HUES48 (cell line): ENCODE measurements around the gene HMGB3.
"Not testable (repeated sequence)": the region's sequence is repeated elsewhere in the genome, so short reads cannot be mapped to it uniquely, and the experiment has no call there.

Experiments used
- H3K27ac ChIP-seq: one replicate; pipeline ENCODE4 v1.7.0; 2013; ENCODE audit warnings: low read depth, low read length, inconsistent platforms
- H3K27me3 ChIP-seq: 2 replicates; pipeline ENCODE4 v1.6.1; 2013; ENCODE audit warnings: mild to moderate bottlenecking, low read length; ENCODE audit not compliant: control insufficient read depth, insufficient read depth
- H3K36me3 ChIP-seq: 2 replicates; pipeline ENCODE4 v1.6.1; 2013; ENCODE audit warnings: low read length; ENCODE audit not compliant: control insufficient read depth, insufficient read depth
- H3K4me1 ChIP-seq: 2 replicates; pipeline ENCODE4 v1.6.1; 2013; ENCODE audit warnings: mild to moderate bottlenecking, low read length; ENCODE audit not compliant: control insufficient read depth, insufficient read depth
- H3K4me3 ChIP-seq: 2 replicates; pipeline ENCODE4 v1.5.1; 2013; ENCODE audit warnings: mild to moderate bottlenecking, low read depth, low read length
- H3K9ac ChIP-seq: 2 replicates; pipeline ENCODE4 v1.6.1; 2013; ENCODE audit warnings: mild to moderate bottlenecking, low read depth, low read length, moderate library complexity
- H3K9me3 ChIP-seq: 2 replicates; pipeline ENCODE4 v1.6.1; 2013; ENCODE audit warnings: low read length; ENCODE audit not compliant: control insufficient read depth, insufficient read depth

The HMGB3 gene

GRCh38 chrX:150955590-150955989, 27.5 kb upstream of the HMGB3 start:
- H3K27me3 ChIP-seq: no peaks in the 10 kb centered on the region
- no peak overlapping the region for H3K27ac ChIP-seq
- no peak overlapping the region for H3K4me3 ChIP-seq
- H3K4me1 ChIP-seq: no peaks in the 10 kb centered on the region
- H3K9ac ChIP-seq: no peak overlapping the region
- no peaks in the 10 kb centered on the region for H3K36me3 ChIP-seq
- H3K9me3 ChIP-seq: peaks cover 16% of the 10 kb centered on the region; the same call in 1 of the 2 replicates

- no peaks in the 10 kb centered on the region for H3K4me1 ChIP-seq
- H3K36me3 ChIP-seq: no peaks in the 10 kb centered on the region
- no peak overlapping the region for H3K4me3 ChIP-seq
- H3K9me3 ChIP-seq: peaks cover 15% of the 10 kb centered on the region; the same call in 1 of the 2 replicates
- no peak overlapping the region for H3K27ac ChIP-seq
- H3K9ac ChIP-seq: no peak overlapping the region
- no peaks in the 10 kb centered on the region for H3K27me3 ChIP-seq
These were observed 25.0 kb upstream of the HMGB3 start for GRCh38 chrX:150958177-150958576.

GRCh38 chrX:150959557-150959956, 23.6 kb upstream of the HMGB3 start:
- H3K27me3 ChIP-seq: no peaks in the 10 kb centered on the region
- H3K27ac ChIP-seq: no peak overlapping the region
- no peaks in the 10 kb centered on the region for H3K4me1 ChIP-seq
- H3K4me3 ChIP-seq: no peak overlapping the region
- peaks cover 19% of the 10 kb centered on the region; the same call in 1 of the 2 replicates for H3K9me3 ChIP-seq
- H3K9ac ChIP-seq: no peak overlapping the region
- no peaks in the 10 kb centered on the region for H3K36me3 ChIP-seq

GRCh38 chrX:150961631-150962030, 21.5 kb upstream of the HMGB3 start:
- Histone ChIP-seq H3K9ac (no peak overlapping the region), H3K4me1 (no peaks in the 10 kb centered on the region), H3K9me3 (peaks cover 16% of the 10 kb centered on the region; the same call in 1 of the 2 replicates), H3K4me3 (no peak overlapping the region), H3K27me3 (no peaks in the 10 kb centered on the region), H3K36me3 (no peaks in the 10 kb centered on the region), H3K27ac (no peak overlapping the region)

- not testable (repeated sequence) for H3K27me3 ChIP-seq
These were observed 18.7 kb upstream of the HMGB3 start for GRCh38 chrX:150964416-150964815.

GRCh38 chrX:150966235-150966634, 16.9 kb upstream of the HMGB3 start:
- Histone ChIP-seq H3K27ac (no peak overlapping the region), H3K9me3 (peaks cover 19% of the 10 kb centered on the region; the same call in 1 of the 2 replicates)

More at GRCh38 chrX:150964416-150964815, 18.7 kb upstream of the HMGB3 start:
- H3K27ac ChIP-seq, H3K36me3 ChIP-seq, H3K4me3 ChIP-seq, H3K4me1 ChIP-seq, H3K9ac ChIP-seq: not testable (repeated sequence)
- peaks cover 22% of the 10 kb centered on the region; the same call in 1 of the 2 replicates for H3K9me3 ChIP-seq

GRCh38 chrX:150966742-150967141, 16.4 kb upstream of the HMGB3 start:
- Histone ChIP-seq H3K9me3 (peaks cover 19% of the 10 kb centered on the region; the same call in 1 of the 2 replicates), H3K9ac (no peak overlapping the region)

More at GRCh38 chrX:150966235-150966634, 16.9 kb upstream of the HMGB3 start:
- H3K27me3 ChIP-seq: no peaks in the 10 kb centered on the region
- H3K9ac ChIP-seq: no peak overlapping the region
- peaks cover 5% of the 10 kb centered on the region; the same call in 1 of the 2 replicates for H3K4me1 ChIP-seq
- no peaks in the 10 kb centered on the region for H3K36me3 ChIP-seq
- no peak overlapping the region for H3K4me3 ChIP-seq

GRCh38 chrX:150967786-150968185, 15.3 kb upstream of the HMGB3 start:
- no peaks in the 10 kb centered on the region for H3K27me3 ChIP-seq
- no peaks in the 10 kb centered on the region for H3K36me3 ChIP-seq
- no peak overlapping the region for H3K9ac ChIP-seq
- peaks cover 5% of the 10 kb centered on the region; the same call in 1 of the 2 replicates for H3K4me1 ChIP-seq
- no peak overlapping the region for H3K27ac ChIP-seq
- H3K4me3 ChIP-seq: no peak overlapping the region
- peaks cover 20% of the 10 kb centered on the region; the same call in 1 of the 2 replicates for H3K9me3 ChIP-seq

More at GRCh38 chrX:150966742-150967141, 16.4 kb upstream of the HMGB3 start:
- Histone ChIP-seq H3K36me3 (no peaks in the 10 kb centered on the region), H3K4me3 (no peak overlapping the region), H3K4me1 (peaks cover 5% of the 10 kb centered on the region; the same call in 1 of the 2 replicates), H3K27ac (no peak overlapping the region), H3K27me3 (no peaks in the 10 kb centered on the region)

- Histone ChIP-seq H3K9me3 (peaks cover 19% of the 10 kb centered on the region; the same call in 1 of the 2 replicates), H3K9ac (no peak overlapping the region), H3K36me3 (no peaks in the 10 kb centered on the region), H3K4me1 (peaks cover 5% of the 10 kb centered on the region; the same call in 1 of the 2 replicates), H3K4me3 (no peak overlapping the region), H3K27me3 (no peaks in the 10 kb centered on the region), H3K27ac (no peak overlapping the region)
These were observed 14.0 kb upstream of the HMGB3 start for GRCh38 chrX:150968862-150969720.

- no peaks in the 10 kb centered on the region for H3K36me3 ChIP-seq
- H3K4me1 ChIP-seq: peaks cover 5% of the 10 kb centered on the region; the same call in 1 of the 2 replicates
- H3K27me3 ChIP-seq: no peaks in the 10 kb centered on the region
- H3K9ac ChIP-seq: no peak overlapping the region
- H3K9me3 ChIP-seq: peaks cover 11% of the 10 kb centered on the region; the same call in 1 of the 2 replicates
- no peak overlapping the region for H3K27ac ChIP-seq
- H3K4me3 ChIP-seq: no peak overlapping the region
These were observed 10.7 kb upstream of the HMGB3 start for GRCh38 chrX:150972450-150972849.
